GM18873 (cell line): ENCODE results near the gene CCDC85C.
A peak's percentile ranks its signal among the peaks of the same experiment; 100 is the strongest.

Experiments
- ATAC-seq: cut with Tn5 transposase; IDR thresholded peaks from one replicate; pipeline ENCODE4 v1.9.1; 2021; ENCODE audit warnings: mild to moderate bottlenecking, moderate library complexity, moderate number of reproducible peaks; ENCODE audit not compliant: unreplicated experiment, low FRiP score

The CCDC85C gene

DNA sequence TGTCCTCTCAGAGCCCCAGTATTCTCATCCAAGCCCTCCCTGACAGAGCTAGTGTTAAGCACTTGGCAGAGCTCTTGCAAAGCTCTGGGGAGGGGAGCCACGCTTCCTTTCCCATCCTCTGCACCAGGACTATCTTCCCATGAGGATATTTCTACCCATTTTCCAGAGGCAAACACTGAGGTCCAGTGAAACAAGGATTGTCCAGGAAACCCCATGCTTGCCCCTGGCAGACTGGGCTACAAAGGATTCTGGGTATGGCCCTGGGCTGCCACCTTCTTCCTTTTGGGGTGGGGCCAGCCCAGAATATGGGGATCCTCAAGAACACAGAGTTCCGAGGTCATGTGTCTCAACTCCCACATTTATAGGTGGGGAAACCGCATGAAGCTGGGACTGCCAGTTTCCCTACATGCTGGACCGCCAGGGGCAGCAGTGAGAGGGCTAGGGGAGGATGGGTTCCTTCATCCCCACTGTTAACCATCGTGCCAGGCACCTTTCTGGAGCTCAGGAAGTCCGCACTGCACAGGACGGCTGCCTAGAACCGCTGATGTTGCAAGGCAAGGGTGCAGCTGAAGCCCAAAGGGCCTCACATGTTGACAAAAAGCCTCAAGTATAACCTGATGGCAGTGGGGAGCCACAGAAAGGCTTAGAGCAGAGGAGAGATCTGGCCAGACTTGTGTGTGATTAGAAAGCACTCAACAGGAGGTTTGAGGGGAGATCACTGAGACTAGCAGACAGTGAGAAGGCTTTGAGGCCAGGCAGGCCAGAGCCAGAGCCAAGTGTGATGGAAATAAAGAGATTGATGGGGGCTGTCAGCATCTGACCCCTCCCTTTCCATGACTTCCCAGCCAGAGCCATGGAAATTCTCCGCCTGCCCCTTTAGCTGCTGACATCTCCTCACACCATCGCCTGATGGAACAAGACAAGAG is 5.5 kb upstream of the CCDC85C start:
- no peak for ATAC-seq

DNA sequence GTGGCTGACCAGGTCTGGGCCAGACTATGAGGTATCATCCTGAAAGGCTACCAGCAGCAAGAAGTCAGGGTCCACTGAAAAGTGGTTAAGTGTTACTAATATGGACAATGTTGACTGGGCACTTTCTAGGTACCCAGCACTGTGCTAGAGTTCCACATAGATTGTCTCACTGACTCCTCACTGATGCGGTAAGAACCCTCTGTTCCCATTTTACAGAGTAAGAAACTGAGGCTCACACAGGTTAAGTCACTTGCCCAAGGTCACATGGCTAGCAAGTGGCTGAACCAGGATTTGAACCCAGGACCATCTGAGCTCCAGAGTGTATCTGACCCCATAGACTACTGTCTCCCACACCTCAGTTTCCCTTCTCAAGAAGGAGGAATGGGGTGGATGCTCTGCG is 4.6 kb upstream of the CCDC85C start:
- no peak for ATAC-seq

- no peak for ATAC-seq
Observed at GRCh38 chr14:99606359-99606758, 2.4 kb upstream of the CCDC85C start.

GRCh38 chr14:99605299-99605961 is 1.4 kb upstream of the CCDC85C start:
- ATAC-seq = no peak

DNA sequence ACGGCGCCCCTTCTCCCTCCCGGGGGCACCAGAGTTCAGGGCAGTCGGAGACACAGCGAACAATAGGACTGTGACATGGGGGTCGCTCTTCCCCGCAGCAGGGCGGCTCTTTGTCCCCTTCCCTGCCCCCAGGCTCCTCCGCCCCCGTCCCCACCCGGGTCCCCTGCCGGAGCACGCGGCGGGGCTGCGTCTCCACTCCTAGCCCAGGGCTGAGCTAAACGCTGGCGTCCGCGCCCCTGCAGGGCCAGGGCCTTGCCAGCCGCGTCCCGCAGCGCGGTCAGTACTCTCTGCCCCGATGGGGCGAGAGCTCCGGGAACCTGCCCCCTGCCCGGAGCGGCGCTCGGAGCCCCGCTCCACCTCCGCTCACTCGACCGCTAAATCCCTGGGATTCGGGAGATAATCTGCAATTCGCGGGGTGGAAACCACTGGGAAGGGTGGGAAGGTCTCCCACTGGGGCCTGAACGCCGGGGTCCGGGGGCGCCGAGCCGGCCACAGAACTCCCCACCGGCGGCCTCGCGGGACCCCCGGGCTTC is 825 bp upstream of the CCDC85C start:
- no peak for ATAC-seq

DNA sequence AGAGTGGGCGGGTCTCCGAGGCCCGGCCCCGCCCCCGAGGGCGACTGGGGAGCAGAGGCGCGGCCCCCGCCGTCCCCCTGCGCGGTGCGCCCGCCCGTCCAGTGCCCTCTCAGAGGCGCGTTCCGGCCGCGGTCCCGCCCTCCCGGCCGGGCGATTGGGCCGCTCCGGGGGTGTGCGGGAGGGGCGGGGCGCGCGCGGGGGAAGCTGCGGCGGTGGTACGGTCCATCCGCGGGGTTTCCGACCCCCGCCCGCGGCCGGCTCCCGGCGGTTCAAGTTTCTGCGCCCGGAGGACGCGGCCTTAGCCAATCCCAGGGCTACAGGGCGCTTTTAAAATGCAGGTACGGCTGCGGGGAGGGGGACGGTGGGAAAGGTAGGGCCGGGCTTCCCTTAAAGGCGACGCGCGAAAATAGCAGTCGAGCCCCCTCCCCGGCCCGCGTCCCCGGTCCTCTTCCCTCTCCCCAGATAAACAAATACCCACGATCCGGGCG is 315 bp upstream of the CCDC85C start:
- peak; percentile 46 for ATAC-seq

- no peak for ATAC-seq
Observed at GRCh38 chr14:99602788-99603415, 1.1 kb downstream of the CCDC85C start.

DNA sequence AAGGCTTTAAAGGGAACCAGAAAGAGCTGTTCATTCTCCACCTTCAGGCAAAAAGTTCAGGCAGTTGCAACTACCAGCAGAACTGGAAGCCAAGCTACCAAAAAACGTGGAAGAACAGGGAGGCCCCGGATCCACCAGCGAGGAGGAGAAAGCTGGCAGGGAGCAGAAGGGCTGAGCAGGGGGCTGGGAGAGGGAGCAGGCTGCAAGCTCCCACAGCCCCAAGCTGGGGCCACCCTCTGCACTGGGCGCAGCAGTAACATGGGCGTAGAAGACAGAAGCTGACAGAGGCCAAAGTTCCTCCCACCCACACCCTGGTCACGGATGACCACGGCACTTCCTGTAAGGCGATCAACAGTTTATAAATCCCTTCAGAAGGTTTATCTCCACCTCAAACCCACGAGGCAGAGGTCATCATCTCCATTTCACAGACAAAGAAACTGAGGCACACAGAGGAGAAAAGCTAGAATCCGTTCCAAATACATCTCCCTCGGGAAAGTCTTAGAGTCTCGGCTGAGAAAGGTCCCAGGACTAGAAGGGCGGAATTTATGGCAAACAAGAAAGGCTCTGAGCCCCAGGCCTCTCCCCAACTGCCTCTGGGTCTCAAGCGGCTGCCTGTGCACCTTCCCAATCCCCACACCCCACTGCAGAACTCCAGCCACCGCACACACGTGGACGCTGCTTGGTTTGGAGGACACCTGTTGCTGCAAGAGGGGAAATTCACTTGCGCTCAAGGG is 1.8 kb downstream of the CCDC85C start:
- no peak for ATAC-seq

- no peak for ATAC-seq
Observed at GRCh38 chr14:99601361-99601831, 2.6 kb downstream of the CCDC85C start.

- no peak for ATAC-seq
Observed at GRCh38 chr14:99600232-99600888, 3.6 kb downstream of the CCDC85C start.

- ATAC-seq = no peak
Observed at GRCh38 chr14:99599393-99599792, 4.6 kb downstream of the CCDC85C start.

DNA sequence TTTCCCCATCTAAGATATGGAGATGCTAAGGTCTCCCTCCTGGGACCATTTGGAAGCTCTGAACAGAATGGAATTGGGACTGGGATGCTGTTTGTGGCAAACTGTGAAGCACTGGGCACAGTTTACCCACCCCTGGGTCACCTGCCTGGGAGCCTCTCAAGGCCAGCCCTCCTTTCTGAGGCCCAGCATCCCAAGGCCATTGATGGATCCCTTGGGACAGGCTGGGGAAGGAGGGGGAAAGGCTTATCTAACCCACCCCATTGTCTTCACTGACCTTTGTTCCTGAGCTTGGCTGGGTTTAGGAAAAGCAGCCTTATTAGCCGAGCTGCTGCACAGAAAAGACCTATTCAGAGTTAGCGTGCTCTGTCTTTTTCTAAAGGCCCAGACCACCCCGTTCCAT is 5.2 kb downstream of the CCDC85C start:
- no peak for ATAC-seq

- no peak for ATAC-seq
Observed at GRCh38 chr14:99597911-99598600, 6.0 kb downstream of the CCDC85C start.

DNA sequence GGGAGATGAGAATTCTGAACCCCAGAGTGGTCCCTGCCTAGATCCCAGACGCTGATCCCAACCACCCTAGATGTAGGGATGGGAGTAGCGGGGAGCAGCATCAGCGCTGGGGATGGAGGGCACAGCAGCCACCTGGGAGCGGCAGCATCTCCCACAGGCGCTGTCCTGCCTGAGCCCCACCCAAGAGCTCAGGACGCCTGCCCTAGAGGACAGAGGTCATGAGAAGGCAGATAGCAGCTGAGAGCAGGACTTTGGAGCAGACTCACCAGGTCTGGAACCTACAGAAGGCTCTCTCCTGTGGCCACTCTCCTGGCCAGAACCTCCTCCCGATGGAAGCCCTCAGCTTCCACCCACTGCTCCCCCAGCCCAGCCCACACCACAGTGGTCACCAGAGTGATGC is 7.2 kb downstream of the CCDC85C start:
- no peak for ATAC-seq

DNA sequence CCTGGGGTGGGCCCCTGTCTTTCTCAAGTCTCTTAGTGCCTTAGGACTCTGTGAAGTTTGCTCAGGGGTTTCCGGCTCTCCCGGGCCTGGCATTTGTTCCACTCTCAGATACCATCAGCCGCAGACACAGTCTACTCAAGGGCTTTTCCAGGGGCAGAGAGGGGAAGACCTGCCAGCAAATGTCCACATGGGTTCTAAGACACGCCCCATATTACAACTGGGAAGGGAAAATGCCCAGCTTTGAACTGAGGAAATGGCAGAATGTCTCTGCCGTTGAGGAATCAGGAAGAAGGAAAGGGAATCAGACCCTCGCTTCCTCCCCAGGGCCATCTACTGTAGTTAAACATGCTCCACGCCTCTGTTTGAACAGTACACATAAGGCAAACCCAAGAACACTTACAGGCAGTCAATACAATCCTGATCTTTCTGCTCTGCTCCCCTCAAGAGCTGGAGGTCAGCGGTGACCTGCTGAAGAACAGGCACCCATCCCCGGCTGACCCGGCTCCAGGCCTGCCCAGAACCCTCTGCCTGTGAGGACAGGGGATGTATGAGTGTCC is 7.9 kb downstream of the CCDC85C start:
- ATAC-seq = no peak

DNA sequence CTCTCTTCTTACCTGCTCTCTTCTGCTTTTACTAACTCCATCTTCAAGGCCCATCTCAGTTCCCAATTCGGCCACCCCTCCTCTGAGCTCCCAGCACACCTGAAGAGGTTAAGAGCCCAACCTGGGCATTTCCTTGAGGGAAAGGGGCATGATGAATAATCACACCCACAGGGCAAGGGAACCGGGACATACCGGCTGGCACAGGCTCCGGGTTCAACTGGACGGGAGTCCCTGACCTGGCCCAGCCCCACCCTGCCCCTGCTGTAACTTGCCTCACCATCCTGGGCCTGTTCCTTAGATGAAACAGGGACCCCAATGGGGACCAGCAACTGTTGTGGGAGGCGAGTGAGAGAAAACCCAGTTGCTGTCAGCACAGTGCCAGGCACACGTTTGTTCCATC is 8.5 kb downstream of the CCDC85C start:
- ATAC-seq = no peak

DNA sequence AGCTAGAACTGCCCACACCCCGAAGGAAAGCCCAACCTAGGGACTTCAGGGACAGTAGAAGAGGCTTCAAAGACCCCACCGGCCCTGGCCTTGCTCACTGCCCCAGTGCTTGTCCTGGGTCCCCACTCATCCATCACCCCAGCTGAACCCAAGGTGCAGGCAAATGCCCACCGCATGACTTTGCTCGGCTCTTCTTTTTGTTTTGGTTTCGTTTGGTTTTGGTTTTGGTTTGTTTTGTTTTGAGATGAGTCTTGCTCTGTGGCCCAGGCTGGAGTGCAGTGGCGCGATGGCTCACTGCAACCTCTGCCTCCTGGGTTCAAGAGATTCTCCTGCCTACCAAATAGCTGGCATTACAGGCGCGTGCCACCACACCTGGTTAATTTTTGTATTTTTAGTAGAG is 9.0 kb downstream of the CCDC85C start:
- peak; percentile 84 for ATAC-seq

DNA sequence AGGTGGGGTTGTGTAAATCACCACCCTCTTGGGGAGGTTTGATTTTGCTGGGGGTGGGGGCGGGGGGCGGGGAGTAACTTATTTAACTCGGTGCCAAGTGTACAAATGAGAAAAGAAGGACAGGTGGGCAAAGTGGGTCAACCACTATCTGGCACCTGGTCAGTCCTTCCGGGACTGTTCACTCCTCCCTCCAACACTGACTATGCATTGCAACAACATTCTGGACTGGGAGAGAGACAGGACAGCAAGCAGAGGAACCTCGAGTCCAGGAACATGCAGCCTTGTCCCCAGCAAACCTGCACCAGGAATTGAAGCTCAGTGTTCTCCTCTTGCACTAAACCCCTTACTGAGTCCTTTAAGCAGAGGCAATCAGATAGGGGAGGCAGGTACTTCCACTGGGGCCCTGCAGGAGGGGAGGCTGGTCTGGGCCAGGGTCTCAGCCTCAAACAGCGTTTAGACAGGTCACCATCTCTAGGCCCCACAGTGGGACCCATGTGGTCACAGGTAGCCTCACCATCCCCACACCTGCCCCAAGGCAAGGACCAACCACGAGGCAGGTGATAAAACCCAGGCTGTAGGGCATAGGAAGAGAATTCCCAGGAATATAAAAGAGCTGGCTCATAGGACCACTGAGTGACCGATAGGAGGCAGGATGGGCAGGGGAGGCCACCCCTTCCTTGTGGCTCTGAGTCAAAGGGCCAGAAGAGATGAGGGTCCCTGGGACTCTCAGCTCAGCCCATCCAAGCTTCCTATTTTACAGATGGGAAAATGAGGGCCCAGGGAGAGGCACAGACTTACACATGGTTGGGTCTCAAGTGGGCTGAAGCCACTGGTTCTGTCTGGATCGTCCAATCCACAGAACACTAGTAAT is 9.8 kb downstream of the CCDC85C start:
- ATAC-seq = no peak
